ENCODE measurements around the gene KCND1.

KCND1 gene

DNA sequence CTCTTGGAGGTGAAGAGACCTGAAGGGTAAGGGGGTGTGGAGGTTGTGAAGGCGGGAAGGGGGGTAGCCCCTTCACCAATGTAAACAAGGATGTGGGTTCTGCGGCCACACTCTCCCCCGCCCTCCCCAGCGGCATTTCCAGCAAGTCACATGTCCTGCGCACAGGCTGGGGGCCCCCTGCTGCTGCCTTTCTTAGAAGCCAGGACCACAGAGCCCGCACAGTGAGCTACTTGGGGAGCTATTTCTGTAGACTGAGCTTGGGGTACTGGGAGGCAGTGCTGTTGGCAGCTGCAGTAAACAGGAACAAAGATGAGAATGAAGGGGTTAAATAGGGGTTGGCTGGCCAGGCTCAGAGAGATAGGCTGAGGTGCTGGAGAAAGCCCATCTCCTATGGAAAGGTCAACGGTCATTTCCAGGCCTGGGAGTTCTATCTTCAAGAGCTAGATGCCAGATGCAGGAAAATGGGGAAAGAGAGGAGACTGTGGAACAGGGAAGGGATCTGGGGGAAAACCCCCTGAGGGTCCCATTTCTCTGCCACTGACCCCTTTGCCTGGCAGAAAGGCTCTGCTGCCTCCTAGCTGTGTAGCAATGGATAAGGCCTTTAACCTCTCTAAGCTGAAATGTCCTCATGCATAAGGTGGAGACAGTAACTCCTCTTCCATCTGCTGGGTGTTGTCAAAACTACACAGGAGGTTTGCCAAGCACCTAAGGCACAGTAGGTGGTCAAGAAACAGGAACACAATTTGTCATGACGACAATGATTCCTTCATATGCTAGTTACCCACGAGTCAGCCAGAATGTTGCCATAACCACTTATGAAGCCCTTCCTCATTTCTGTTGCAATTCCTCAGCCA lies 34.4 kb downstream of the KCND1 start:
- peak; percentile 40 for DNase-seq

DNA sequence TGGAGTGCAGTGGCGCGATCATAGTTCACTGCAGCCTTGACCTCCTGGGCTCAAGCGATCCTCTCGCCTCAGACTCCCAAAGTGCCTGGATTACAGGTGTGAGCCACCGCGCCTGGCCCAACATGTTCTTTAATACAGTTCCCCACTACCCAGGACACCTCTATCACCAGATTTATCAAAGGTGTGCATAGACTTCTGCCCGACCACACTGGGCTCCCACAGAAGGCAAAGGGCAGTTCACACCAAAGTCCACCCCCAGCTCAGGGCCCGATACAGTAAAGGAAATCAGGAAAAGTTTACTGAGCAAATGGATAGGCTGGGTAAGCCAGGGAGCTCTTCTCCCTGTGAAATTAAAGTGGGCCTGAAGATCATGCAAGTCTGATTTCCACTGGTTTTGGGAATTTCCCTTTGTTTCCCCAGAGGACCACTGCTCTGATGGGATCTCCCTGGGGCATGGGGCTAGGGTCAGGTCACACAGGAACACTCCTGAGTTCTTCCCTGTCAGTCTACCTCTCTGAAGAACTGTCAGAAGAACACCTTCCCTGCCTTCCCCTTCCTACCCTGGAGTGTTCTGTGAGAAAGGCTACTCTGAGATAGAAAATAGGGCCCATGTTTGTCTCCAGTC lies 35.1 kb downstream of the KCND1 start:
- DNase-seq = no peak

DNA sequence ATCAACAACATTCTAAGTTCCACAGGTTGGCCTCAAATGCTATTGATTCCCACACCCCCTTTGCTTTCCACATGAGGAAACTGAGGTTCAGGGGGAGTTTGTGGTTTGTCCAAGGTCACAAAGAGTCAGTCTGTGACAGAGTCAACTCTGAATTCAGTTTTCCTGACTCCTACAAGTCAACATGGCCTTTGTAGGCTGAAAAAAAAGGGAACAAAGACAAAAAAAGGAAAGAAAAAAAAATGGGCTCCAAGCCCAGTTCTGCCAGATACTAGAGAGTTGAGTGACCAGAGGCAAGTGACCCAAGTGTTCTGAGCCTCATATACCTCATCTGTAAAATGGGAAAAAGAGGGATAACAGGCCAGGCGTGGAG lies 36.4 kb downstream of the KCND1 start:
- DNase-seq = no peak

DNA sequence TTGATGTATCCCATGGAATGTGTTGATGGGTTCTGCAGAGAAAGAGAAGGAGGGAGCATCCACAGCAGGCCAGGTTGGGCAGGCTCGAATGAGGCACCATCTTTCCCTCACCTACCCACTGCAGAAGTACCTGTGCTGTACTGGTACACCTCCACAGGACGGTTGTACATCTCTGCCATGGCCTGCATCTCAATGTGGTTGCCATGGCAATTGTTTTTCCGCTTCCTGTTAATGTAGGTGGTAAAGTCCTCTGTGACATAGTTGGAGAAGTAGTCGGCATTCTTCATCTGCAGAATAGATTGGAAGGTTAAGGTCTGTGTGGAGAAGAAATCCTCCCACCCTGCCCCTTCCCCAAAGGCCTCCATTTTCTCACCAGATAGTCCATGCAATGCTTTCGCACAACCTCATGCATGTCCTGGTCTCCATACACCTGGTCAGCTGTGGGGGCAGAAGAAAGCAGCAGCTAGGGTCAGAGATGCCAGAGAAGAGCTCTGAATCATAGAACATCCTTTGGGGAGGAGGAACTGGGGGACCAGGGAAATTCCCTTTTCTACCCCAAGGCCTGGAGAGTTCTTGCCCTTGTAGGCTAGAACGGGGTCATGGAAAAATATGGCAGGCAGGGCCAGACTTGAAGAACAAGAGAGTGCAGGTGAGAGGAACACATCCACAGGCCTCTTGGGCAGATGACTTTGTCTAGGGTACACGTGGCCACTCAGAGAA lies 36.9 kb downstream of the KCND1 start:
- DNase-seq = no peak

DNA sequence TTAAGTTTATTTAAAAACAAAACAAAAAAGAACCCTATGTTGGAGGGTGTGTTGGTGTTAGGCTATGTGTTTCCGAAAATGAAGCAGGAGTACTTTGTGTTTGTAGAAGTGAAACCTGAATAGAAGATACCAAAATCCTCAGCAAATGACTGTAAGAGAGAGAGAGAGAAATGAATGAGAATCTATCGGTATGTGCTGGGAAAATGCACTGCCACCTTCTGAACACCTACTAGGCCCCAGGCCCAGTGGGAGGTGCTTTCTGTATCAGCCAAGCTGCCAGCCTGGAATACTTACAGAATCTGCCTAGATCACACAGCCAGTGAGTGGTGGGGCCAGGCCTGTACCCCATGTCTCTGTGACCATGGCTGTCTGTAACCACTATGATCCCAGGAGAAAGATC lies 37.9 kb downstream of the KCND1 start:
- DNase-seq = no peak

DNA sequence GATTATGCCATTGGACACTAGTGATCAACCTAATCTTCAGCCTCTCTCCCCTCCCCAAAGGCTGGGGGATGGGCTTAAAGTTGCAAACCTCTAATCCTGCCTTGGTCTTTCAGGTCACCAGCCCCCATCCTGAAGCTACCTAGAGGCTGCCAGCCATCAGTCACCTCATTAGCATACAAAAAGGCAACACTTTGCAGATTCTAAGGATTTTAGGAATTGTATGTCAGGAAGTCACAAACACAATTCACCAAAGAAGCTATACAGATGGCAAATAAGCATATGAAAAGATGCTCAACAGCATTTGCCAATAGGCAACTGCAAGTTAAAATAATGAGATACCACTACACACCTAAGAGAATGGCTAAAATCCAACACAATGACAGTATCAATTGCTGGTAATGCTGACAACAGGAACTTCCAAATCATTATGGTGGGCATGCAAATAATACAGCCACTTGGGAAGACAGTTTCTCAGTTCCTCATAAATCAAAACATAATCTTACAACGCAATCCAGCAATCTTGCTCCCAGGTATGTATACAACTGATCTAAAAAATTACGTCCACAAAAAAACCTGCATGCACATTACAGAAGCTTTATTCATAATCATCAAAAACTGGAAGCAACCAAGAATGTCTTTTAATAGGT lies 43.8 kb downstream of the KCND1 start:
- DNase-seq = no peak

DNA sequence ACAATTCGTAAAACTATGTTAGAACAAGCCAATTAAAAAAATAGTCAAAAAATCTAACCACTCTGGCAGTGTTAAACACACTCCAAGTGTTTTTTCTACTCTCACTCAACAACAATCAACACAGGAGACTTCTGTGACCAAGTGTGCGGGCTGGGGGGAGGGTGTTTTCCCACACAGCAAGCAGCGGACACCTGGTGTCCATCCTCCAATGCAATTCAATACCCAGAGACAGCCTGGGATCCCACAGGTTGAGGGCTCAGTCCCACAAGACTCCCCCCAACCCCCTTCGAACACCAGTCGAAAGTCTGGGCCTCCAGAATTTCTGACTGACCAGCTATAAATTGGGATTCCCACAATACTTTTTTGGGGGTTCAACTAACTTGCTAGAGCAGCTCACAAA lies 44.5 kb downstream of the KCND1 start:
- DNase-seq = no peak

DNA sequence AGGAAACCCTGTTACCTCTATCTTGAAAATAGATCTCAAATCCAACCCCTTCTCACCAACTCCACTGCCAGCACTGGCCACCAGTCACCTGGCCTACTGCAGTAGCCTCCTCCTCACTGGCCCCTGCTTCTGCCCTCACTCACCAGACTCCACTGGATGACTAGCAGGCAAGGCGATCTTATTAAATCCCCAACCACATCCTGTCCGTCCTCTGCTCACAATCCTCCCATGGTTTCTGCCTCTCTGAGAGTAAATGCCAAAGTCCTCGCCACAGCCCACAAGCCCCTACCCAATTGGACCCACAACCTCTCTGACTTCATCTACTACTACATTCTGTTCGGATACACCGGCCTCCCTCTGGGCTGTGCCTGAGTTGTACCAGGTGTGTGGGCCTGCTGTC lies 47.4 kb downstream of the KCND1 start:
- no peak for DNase-seq

DNA sequence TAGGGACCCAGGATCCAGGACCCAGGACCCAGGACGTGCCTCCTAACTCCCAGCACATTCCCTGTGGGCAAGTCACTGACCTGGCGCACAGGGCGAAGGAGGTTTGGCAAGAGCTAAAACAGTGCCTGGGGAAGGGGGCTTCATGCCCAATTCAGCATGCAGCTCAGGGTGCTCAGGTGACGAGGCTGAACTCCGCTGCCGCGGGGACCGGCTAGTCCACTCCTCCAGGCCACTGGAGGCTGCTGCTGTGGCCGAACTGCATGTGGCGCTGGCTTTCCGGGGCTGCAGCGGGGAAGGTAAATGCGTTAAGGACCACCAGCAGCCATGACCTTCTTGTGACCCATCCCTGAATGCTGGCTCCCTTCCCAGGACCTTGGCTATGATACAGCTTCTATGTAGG lies 47.9 kb downstream of the KCND1 start:
- DNase-seq = no peak

DNA sequence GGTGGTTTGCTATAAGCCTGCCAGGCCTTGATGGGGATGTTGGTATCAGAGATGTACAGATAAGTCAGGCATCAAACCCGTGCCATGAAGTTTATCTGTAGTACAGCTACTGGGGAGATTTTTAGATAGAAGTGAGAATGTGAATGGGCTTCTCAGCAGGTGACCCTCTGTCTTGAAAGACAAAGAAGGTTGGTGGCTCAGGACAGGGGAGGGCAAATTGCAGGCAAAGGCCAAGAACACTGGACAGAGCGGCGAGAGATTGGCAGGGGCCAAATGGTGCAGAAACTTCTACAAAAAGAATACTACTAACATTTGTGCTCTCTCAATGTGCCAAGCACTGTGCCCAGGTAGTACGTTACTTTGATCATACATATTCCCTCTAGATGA lies 50.9 kb downstream of the KCND1 start:
- DNase-seq = no peak

DNA sequence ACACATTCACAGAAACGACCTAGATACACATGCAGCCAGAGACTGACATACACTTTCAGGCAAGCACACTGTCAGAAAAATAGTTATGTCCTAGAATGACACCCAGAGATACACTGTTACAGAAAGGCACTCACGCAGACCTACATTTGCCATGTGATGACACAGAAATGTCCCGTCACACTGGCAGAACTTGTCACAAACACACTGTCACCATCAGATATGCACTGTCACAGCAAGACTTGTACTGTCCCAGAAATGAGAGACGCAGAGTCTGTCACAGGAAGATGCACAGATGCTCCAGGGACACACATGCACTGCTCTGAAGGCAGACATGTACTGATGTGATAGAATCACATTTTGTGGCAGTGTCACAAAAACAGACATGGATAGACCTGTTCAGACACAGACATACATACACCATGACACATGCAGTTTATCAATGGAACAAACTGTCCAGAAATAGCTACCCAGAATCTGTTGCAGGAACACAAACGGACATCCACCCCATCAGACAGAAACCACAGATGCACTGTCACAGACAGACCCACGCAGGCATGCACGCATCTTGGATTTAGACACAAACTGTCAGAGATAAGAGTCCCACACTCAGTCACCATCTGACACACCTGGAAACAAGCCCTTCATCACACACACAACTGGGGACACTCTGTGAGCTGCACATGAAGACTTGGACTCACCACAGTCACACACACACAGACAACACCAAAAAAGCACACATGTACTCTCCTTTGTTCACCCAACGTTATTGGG lies 51.5 kb downstream of the KCND1 start:
- DNase-seq = no peak

DNA sequence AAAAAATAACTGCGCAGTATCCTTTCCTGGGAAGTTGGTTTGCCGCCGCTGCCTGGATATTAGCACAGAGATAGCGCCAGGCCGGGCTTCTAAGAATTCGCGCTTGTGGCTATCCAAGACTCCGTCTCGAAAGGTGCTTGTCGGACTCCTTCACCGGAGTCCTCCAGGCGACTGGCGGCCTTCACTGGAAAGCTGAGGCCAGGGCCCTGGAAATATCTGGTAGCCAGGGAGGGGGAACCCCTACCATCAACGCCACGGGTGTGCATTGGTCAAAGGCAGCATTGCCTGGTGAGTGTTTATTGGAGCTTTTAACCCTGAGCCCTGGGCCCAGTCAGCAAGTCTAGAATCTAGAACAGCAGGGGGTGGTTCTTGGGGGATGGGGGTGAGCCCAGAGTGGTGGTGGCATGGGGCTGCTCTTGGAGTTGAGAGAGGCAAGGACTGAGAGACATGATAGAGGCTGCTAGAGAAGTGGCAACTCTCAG lies 52.2 kb downstream of the KCND1 start:
- DNase-seq = no peak

DNA sequence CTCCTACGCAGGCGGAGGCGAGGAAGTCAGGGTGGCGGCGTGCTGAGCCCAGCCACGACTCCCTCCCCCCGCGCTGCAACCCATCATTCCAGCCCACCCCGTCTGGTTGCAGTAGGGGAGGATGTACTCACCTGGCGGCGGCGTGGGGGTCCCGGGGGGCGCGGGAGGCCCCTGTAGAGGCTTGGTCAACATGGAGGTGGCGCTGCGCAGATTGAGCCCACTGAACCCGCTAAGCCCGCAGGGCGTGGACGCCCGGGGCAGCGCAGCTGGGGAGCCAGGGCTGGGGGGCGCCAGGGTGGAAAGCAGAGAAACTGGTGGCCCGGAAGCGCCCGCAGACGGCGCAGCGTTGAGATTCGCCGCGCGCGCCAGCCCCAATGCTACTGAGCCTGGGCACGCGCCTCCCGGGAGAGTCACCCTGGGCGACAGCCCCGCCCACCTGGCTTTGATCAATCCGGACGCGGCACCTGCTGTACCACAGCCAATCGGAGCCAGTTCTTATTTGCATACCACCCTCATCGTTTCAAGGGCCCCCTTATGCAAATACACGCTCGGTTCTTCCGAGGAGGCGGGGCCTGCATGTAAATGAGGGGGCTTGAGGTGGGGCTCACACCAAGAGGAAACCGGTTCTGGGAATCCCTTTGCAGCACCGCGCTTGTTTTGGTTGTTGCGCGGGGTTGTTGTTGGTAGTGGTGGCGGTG lies 52.9 kb downstream of the KCND1 start, which contains the start of gene PIM2:
PIM2 (minus strand) TSS at position 382 of the 698 bp plus-strand sequence; CDS start at position 192, 190 bp downstream.
- DNase-seq = peak; percentile 74

DNA sequence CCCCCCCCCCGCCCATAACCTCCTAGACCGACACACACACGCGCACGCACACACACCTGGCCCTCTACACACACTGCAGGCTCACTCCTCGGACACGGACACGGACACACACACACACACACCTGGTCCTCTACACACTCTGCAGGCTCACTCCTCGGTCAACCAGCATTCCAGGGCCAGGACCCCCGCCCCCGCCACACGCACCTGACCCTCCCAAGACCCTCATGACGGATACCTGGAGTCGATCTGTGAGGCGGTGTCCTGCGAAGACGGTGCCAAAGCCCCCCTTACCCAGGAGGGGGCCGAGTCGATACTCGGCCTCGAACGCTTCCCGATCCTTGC lies 53.4 kb downstream of the KCND1 start:
- no peak for DNase-seq

DNA sequence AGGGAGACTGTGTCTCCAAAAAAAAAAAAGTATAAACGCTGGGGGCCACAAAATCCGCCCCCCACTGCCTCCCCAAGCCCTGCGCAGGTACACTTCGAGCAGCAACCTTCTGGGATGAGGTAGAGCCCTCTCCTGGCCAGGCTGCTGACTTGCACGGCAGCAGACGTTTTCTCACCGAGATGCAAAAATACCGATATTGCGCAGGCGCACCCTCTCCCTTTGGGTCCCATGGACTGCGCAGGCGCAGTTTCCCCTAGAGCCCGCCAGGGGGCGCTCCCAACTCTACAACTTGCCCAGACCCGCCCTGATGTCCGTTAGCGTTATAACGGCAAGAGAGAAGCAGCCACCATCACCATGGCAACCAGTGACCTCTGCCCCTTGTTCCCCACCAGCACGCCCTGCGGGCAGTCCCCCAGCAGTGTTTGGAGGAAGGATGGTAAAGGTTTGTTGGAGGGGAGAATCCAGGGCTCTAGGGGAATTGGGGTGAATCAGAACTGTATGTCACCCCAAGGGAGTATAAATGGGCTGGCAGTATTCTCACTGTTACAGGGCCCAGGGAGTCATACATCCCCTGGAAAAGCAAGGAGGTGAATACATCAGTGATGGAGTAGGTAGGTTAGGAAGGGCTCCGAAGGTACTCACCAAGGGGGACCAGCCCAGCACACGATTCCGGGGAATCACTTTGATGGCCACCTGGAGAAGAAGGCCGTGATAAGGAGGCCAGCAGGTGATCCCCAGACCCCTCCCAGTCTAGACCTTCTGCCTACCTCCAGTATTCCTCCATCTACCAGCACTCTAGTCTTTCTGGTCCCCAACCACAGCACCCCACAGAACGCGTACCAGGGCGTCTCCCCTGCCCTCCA lies 54.3 kb downstream of the KCND1 start:
- peak; percentile 85 for DNase-seq

DNA sequence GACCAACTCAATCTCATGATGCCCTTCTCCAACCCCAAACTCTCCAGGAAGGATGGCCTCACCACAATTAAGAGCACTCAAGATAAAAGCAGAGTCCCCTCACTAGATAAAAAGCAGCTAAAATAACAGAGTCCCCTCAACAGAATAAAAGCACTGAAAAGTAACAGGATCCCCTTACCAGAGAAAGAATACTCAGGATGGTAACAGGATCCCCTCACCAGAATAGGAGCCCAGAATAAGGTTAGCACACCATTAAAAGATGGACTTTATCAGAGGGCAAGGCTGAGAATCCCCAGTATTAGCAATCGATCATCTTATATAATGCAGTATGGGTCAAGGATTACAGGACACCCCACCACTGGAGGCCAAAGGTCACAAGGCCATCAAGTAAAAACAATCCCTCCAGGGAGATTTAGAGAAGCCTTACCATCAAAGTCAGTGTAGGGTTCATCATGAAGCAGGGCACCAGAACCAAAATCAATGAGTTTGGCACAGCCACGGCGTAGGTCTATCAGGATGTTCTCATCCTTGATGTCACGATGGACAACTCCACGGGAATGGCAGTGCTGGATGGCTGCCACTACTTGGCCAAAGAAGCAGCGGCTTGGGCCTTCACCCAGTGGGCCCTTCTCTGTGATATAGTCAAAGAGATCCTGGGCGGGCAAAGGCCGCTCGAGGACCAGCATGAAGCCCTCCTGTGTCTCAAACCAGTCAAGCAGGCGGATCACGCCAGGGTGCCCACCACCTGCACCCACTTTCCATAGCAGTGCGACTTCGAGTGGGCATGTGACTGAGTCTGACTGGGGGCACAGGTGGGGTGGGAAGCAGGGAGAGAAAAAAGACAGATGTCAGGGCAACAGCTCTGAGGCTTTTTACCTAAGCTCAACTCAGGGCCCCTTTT lies 56.8 kb downstream of the KCND1 start:
- DNase-seq = no peak

DNA sequence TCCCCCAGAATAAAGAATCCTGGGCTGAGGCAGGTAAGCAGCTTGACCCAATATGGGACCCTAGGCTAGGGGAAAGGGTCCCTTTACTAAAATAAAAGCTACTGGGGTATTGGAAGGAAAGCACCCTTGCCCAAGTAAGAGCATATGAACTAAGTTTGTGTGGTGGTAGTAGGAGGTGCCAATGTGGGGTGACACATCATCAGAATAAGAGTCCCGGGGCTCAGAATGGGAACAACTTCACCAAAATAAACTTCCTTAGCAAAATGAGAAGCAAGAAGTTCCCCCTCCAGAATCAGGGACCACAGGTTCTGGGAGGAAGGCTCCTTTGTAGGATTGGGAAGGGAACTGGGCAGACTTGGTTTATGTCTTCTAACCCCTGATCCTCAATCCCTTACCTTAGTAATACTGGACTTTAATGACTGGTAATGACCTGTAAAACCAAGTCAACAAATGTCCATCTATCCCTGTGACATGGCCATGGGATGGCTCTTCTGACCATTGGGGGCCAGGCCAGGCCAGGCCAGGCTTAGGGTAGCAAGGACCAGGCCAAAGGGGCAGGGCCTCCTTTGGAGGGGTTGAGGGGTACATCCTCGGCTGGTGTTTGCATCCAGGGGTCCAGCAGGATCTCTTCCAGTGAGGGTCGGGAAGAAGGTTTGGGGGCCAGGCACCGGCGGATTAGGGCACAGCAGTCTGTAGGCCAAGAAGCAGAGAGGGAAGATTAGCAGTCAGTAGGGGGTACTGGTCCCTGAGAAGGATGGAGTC lies 57.9 kb downstream of the KCND1 start:
- no peak for DNase-seq

DNA sequence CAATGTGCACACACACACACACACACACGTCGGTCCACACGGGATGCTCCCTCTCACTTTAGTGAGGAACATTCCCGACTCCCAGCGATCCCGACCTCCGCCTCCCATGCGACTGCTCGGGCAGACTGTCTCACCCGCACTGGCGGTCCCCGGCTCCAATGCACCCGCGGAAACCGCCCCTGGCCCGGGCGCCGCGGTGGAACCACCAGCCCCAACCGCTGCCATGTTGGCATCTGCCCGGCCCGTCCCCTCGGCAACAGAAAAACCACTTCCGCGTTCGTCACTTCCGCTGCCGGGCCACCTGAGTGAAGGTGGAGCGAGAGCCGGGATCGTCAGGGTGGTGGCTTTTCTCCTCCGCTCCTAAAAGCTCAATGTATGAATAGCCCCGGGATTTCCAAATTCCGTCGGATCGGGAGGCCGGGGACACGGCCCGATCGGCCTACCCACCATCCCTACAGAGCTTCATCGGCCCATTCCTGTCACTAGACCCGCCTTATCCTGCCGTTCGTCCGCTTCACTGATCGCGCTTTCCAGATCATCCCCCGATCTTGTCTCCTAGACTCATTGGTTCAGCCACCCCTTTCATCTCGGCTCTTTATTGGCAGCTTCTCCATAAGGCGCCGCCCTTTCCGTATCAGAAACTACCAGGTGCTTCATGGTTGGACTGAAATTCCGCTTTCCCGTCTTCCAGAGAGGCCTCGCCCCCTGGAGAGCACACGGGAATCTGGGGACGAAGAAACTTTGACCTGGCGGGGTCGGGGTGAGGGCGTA lies 60.0 kb downstream of the KCND1 start, which contains the start of gene SLC35A2:
SLC35A2 (minus strand) TSS at position 235 of the 771 bp plus-strand sequence; CDS start at position 225, 10 bp downstream.
- DNase-seq = peak; percentile 62

Data from fibroblast of skin of right quadriceps (primary cell).